Stimulated activated CD4-positive, alpha-beta T cell treated with anti-CD3 and anti-CD28 coated beads, Interleukin-1b, Interleukin-23, amount 100 ng/mL, for 48 hours (primary cell): ENCODE results near the gene ARL17B.
"Not testable (repeated sequence)": the region's sequence is repeated elsewhere in the genome, so short reads cannot be mapped to it uniquely, and the experiment has no call there.

Experiments used
- DNase-seq: peaks from one replicate; pipeline ENCODE4 v3.0.0-alpha.2; 2020

The ARL17B gene

DNA sequence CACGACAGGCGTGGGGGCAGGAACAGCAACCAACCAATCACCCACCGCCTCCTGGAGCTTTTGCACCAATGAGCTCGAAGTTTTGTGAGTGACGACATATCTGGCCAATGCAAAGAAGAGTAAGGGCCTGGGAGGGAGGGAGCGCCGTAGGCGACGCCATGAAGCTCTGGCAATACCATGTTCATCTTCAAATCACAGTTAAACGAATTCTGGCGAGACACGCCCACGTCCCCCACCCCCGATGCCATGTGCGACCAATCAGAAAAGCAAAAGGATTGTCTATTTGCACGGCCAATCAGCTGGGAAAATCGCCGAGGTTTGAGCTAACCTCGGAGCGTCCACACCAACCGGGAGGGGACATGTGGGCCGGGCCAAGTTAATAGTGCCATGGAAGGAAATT lies at the start of gene ARL17B:
Gene ARL17B, minus strand, starts transcription at position 12 of the 400 bp plus-strand sequence. CDS start 3,369 bp downstream, outside the sequence.
- DNase-seq = peak; percentile 97

DNA sequence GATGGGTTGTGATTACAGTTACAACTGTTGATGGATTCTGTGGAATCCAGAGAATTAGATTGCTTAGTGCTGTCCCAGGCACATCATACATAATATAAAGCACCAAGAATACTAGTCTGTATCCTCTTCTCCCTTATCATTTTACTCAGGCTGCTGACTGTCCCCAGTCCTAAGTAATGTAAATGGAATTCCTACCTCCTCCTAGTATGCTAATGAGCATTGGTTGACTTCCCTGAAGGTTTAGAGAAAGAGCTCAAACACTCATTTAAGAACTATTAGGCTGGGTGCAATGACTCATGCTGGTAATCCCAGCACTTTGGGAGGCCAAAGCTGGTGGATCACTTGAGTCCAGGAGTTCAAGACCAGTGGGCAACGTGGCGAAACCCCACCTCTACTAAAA lies 48.3 kb upstream of the ARL17B start:
- not testable (repeated sequence) for DNase-seq

DNA sequence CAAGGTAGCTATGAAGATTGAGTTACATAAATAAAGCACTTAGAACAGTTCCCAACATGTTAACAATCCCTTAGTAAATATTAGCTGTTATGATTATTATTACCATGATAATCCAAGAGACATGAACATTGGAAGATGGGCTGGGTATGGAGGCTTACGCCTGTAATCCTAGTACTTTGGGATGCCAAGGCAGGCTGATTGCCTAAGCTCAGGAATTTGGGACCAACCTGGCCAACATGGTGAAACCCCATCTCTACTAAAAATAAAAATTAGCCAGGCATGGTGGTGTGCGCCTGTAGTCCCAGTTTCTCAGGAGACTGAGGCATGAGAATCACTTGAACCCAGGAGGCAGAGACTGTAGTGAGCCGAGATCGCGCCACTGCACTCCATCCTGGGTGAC lies 45.6 kb upstream of the ARL17B start:
- DNase-seq = not testable (repeated sequence)

DNA sequence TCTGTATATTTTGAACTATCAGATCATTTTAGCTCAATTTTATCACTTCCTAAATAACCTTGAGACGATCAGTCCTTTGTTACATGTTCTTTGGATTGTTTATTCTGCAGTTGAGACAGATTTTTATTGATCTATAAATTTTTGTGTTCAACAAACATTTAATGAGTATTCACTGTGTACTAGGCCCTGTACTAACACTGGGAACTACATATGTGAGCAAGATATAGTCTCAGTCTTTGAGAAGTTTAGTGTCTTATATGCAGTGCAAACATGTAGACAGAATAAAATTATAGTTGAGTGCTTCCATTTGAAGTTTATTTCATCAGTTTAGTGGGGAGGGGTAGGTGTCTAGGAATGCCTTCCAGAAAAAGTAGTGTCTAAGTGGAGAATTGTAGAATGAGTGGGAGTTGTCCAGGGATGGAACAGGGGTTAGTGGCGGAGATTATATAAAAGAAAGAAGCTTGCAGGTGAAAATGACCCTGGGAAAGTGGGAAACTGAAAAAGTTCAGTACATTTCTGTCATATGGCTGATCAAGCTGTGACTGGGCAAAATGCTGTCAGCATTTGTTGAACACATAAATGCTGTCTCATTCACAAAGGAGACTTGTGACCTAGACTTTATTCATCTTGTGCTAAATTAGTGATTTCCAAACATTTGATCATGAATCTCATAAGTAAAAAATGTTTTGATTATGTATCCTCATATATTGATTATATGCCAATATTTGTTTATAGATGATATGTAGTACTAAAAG lies 39.6 kb upstream of the ARL17B start:
- DNase-seq = not testable (repeated sequence)

DNA sequence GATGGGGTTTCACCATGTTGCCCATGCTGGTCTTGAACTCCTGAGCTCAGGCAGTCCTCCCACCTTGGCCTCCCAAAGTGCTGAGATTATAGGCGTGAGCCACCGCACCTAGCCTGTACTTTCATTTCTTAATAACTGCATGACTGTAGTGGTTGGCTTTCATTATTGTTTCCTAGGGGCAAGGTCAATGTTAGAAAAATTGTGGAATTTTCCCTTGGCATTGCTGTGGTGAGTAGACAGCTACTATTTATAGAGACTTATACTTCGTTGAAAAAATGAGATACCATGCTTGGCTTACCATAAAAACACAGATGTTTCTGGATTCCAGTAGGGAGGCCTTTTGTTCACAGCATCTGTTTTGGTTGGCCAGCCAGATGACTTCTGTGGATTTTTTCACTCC lies 39.0 kb upstream of the ARL17B start:
- not testable (repeated sequence) for DNase-seq

DNA sequence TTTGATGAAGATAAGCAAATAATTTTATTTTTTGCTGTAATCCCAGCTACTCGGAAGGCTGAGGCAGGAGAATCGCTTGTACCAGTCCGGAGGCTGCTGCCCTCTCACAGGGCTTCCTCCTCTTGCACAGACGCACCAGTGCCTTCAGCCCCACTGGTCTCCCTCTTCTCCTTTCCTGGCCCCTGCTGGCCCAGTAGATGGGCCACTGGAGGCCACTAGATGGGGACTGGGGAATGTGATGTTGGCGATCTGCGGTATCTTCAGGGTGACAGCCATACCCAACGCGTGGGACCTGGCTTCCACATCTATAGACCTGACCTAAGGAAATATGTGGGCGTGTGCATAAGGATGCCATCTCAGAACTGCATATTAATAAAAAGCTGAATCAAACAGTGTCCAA lies 38.4 kb upstream of the ARL17B start:
- DNase-seq = not testable (repeated sequence)

DNA sequence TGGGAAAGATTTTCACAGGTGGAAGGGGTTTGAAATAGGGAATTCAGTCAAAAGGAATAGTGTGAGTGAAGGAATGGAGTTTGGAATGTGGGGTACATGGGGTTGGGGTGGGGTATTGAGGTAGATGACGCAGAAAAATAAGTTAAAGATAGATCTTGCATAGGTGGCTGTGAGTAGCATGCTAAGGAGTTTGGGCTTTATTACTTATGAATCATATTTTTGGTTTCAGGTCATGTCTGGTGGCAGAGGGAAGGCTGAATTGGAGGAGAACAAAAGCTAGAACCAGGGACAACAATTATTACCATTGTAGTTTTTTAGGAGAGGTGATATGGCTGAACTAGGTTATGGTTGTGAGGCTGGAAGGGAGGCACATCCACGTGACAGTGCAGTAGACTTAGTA lies 34.7 kb upstream of the ARL17B start:
- not testable (repeated sequence) for DNase-seq

DNA sequence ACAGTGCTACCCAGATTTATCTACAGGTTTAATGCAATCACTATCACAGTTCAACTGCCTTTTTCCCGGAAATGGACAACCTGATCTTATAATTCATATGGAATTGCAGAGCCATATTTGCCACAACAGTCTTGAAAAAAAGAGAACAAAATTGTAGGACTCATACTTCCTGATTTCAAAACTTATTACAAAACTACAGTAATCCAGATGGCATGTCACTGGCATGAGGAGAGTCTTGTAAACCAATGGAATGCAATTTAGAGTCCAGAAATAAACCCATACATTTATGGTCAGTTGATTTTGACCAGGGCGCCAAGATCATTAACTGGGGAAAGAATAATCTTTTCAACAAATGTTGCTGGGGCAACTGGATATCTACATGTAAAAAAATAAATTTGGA lies 32.1 kb upstream of the ARL17B start:
- not testable (repeated sequence) for DNase-seq

DNA sequence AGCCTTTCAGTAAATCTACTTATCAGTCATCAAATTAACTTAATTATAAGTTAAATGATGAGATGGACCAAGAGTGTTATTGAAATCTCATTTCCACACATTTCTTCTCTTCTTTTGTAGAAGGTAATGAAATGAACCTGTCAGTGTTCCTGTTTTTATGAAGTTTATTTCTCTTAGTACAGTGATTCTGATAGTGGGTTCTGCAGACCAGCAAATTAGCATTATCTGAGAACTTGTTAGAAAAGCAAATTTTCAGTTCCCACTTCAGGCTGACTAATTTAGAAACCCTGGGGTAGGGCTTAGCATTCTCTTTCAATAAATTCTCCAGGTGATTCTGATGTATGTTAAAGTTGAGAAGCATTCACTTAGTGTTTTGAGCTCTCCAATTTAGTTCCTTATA lies 23.9 kb upstream of the ARL17B start:
- not testable (repeated sequence) for DNase-seq

DNA sequence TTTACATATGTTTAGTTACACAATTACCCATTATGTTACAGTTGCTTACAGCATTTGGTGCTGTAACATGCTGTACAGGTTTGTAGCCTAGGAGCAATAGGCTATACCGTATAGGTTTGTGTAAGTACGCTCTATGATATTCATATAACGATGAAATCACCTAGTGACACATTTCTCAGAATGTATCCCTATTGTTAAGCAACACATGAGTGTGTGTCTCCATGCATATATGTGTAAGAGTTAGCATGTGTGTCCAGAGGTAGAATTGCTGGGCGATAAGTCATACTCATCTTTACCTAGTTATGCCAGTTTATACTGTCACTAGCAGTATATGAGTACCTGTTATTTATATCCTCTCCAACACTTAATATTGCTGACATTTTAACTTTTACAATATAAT lies 21.6 kb upstream of the ARL17B start:
- not testable (repeated sequence) for DNase-seq

DNA sequence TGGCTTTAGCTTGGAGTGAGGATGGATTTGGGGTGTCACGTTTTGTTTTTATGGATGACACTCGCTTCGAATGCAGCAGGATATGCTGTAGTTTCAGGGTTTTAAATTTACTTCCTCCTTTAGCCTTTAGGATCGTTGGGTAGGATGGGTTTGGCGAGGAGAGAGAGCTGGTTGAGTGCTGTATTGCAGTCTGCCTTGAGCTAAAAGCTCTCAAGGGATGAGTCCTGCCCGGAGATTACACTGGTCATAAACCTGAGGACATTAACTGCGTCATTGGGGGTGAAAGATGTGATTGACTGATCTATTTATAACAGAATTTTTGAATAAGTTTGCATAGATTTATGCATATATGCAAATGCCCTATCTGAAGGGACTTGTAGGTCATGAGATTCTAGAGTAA lies 11.9 kb upstream of the ARL17B start:
- not testable (repeated sequence) for DNase-seq

DNA sequence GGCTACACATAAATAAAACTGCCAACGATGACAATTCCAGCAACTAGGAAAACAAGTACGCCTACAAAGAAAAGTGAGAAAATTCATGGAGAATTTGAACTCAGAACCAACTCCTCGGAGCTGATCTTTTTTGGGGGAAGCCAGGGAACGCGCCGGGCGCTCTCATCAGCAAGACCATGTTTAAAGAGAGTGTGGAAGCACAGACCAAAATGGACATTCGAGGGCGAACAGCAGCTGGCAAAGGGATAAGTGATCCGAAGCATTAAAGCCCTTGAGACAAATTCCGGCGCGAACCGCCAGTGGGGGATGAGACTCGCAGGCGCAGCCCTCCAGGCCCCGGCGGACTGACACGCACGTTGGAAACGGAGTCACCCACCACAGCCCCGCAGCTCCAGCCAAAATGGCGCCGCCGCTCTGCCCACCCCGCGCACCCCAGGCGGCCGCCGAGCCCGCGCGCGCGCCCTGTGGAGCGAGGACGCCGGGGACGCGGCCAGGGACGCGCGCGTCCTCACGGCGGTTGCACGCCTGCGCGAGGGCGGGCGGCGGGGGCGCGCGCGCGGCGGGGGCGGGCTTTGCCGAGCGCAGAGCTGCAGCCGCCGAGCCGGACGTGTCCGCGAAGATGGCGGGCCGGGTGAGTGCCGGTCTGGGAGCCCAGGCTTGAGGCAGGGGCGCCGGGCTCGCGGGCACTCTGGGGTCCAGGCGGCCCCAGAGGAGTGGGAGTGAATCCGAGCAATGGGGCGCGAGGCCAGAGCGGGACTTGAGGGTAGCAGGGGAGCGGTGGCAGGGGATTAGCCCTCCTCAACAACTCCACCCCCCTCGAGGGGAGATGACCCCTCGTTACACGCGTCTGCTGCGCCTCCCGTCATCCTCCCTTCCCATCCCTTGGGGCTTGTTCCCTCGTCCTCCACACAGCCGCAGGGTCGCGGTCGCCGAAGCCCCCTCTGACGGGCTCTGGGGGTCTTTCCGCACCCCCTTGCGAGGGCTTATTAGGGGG lies 11.0 kb upstream of the ARL17B start:
- DNase-seq = not testable (repeated sequence)

DNA sequence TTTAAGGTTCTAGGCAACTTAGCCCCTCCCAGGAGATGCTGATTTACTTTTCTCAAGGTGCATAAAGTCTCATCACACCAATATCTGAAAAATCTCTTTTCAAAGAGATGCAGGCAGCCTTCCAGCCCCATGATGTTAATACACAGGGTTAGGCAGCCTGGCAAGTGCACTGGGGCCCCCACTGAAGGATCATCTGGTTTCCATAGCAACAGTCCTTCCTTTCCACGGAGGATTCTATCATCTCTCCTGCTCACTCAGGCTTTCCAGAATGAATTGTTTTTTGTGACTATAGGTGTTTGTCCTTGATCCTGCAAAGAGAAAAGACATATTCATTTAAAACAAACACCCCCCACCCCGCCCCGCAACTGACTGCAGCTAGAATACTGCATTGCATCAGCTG lies 6.0 kb upstream of the ARL17B start:
- DNase-seq = not testable (repeated sequence)

DNA sequence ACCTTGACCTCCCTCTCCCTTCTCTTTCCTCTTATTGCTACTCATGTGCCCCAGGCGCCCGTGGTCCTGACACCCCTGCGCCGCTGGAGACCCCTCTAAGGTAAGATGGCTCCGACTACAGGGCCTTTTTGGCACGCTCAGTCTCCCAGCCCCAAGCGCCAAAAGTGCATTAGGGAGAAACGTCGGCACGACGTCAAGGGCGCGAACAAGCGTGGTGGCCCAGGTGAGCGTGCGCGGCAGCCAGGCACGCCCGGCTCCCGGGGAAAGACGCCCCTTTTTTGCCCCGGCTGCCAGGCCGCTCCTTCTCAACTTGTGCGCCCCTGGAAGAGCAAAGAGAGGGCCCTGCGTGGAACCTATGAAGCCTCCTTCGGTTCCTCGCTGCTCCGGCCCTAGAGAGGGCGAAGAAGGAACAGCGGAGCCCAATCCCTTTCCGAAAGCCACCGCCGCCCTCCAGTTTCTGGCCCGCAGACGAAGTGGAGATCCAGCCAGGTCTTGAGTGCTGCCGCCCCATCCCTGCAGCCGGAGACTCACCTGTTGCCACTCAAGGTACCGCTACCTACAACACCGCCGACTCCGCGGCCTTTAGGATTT lies 326 bp downstream of the ARL17B start:
- DNase-seq = not testable (repeated sequence)

DNA sequence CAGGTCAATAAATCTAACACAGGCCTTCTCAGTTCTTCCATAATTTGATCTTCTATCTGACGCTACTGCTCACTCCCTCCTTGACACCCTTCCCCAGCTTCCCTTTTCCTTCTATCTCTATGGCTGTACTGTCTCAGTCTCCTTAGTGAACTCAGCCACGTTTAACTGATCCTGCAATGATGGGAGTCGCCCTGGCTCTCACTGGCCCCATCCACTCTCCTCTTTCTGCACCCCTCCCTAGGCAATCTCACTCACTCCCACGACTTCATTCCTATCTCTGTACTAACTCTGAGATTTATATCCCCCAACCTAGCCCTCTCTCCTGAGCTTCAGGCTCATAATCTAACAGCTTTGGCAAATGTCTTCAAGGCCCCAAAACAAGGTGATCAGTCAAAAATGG lies 7.7 kb downstream of the ARL17B start:
- not testable (repeated sequence) for DNase-seq

DNA sequence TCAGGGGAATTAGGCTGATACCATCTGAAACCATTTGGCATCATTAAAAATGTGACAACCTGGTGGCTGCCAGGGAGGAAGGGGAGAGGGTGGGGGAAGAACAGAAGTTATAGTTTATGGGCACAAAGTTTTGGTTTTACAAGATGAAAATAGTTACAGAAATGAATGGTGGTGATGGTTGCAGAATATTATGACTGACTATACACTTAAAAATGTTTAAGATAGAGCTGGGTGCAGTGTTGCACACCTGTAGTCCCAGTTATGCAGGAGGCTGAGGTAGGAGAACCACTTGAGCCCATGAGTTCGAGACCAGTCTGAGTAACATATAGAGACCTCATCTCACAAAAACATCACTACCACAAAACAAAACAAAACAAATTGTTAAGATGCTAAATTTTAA lies 12.5 kb downstream of the ARL17B start:
- not testable (repeated sequence) for DNase-seq

DNA sequence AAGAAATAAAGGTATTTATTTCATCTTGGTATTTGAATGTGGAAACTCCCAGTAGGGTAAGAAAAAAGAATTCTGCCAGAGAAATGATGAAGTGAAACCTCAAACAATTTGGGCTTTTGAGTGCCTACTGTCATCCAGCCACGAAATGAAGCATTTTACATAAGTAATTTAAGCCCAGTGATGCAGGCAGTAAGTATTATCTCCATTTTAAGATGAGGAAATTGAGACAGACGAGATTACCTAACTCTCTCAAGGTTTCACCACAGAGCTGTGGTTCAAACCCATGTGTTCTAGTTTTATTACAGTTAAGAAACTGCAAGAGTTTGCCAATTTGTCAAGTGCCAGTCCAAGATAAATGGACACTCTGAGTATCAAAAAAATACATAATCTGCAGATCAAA lies 13.2 kb downstream of the ARL17B start:
- not testable (repeated sequence) for DNase-seq

DNA sequence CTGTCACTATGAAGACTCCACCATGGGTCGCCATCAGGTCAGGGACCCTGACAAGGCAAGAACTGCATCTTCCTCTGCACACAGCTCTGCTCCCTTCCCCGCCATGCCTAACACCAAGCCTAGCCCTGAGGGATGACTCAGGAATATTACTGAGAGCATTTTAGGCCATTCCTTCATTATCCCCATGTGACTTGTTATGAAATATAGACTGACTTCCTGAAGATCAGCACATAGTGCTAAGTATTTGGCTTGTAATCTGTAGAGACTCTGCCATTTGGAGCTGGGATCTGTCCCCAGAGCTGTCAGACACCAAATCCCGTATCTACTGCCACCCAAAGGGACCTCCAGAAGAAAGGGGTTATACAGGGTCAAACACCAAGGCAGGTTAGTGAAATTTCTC lies 19.4 kb downstream of the ARL17B start:
- not testable (repeated sequence) for DNase-seq

DNA sequence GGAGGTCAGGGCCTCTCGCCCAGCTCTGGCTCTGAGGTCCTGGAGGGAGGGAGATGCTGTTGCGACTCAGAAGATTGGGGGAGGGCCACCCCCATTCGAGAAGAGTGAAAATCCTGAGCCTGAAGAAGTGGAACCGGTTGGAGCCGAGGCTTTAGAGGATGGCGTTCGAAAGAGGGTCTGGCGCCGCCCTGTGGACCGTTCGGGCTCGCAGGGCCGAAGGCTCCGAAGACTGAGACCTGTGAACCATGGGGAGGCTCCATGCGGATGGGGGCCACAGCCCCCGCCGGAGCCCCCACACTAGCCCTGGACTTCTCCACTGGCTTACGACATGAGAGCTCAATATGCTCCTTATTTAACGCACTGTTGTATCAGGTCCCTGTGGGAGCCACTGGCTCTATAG lies 20.3 kb downstream of the ARL17B start:
- not testable (repeated sequence) for DNase-seq

DNA sequence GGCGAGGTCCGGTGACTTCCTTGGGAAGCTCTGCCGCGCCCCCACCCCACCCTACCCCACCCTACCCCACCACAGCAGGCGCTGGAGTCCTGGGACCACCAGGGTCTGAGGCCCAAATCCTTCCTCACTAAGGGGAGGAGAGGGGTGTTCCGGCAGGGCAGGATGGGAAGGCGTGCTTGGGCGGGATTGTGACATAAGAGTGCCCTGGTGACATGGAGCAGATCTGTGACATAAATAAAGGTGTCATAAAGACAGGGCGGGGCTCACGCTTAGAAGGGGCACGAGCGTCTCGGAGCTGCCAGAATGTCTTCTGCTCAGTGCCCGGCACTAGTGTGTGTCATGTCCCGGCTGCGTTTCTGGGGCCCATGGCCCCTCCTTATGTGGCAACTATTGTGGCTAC lies 66.7 kb downstream of the ARL17B start, which contains the start of gene LRRC37A:
Gene LRRC37A, plus strand, starts transcription at position 301 of the 400 bp plus-strand sequence. Its CDS starts 3 bp downstream, at position 304.
- not testable (repeated sequence) for DNase-seq

DNA sequence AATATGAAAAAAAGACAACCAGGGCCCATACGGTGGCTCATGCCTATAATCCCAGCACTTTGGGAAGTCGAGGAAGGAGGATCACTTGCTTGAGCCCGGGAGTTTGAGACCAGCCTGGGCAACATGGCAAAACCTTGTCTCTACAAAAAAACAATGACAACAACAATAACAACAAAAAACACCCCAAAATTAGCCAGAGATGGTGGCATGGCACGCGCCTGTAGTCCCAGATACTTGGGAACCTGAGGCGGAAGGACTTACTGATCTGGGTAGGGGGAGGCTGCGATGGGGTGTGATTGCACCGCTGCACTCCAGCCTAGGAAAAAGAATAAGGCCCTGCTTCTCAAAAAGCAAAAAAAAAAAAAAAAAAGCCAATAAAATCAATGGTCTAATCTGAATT lies 69.9 kb downstream of the ARL17B start:
- DNase-seq = not testable (repeated sequence)

DNA sequence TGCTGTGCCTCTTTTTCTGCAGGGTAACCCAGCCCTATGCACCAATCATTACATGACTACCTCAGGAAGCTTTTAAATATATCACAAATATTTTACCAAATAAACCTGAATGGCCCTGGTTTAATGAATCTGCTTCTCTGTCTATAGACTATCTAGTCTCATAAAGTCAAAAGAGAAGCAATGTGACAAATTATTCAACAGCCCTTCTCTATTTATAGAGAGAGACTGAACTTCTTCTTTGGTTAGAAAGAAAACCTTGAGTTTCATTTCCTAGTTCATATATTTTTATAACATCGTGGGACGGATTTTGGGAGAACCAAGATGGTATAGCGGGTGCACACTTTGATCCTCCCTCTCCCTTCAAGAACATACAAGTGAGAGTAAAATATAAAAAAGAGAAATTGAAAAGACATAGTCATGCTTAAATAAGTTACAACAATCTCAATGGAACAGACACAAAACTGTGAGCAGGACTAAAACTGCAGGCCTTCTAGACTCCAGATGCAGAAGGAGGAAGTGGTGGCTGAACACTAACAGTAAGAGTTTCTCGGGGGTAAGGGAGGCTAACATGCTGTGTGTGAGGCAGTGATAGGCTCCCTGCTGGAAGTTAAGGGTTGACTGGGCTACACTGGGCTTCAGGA lies 70.5 kb downstream of the ARL17B start:
- not testable (repeated sequence) for DNase-seq
